RWPE2 (cell line): ENCODE results near the gene STRIP2.

Experiments
- ATAC-seq: fragments of 200-7000 bp; cut with Tn5 transposase; 3 replicates; pipeline ENCODE4 v1.9.1; 2021; ENCODE audit warnings: low read depth
- DNase-seq: peaks from one replicate; pipeline ENCODE4 v3.0.0-alpha.2; 2020; ENCODE audit warnings: low spot score
- H3K27ac ChIP-seq: fragments of 450-650 bp; 2 replicates; pipeline ENCODE4 v1.5.1; 2017; ENCODE audit warnings: mild to moderate bottlenecking; ENCODE audit not compliant: poor library complexity, severe bottlenecking
- H3K27me3 ChIP-seq: fragments of 250-450 bp; sonication (Bioruptor Pico); 2 replicates; pipeline ENCODE4 v1.5.1; 2021; ENCODE audit warnings: mild to moderate bottlenecking, moderate library complexity; ENCODE audit not compliant: insufficient read depth, poor library complexity, severe bottlenecking
- H3K36me3 ChIP-seq: fragments of 250-450 bp; sonication (Bioruptor Pico); 2 replicates; pipeline ENCODE4 v1.5.1; 2020; ENCODE audit warnings: low read depth, mild to moderate bottlenecking, moderate library complexity
- H3K4me1 ChIP-seq: fragments of 250-450 bp; sonication (Bioruptor Pico); 2 replicates; pipeline ENCODE4 v1.5.1; 2021; ENCODE audit warnings: mild to moderate bottlenecking, moderate library complexity; ENCODE audit not compliant: insufficient read depth, poor library complexity, severe bottlenecking
- H3K4me3 ChIP-seq: fragments of 250-450 bp; sonication (Bioruptor Pico); 2 replicates; pipeline ENCODE4 v1.5.1; 2021; ENCODE audit warnings: mild to moderate bottlenecking, moderate library complexity; ENCODE audit not compliant: severe bottlenecking
- H3K9me3 ChIP-seq: fragments of 250-450 bp; sonication (Bioruptor Pico); 2 replicates; pipeline ENCODE4 v1.5.1; 2021; ENCODE audit warnings: mild to moderate bottlenecking, moderate library complexity; ENCODE audit not compliant: severe bottlenecking
- TF ChIP-seq, protein P1 (sequence below): fragments of 450-650 bp; IDR thresholded peaks from one replicate; pipeline ENCODE4 v1.5.1; 2017; ENCODE audit warnings: mild to moderate bottlenecking, moderate library complexity; ENCODE audit not compliant: poor library complexity, severe bottlenecking

Gene STRIP2

DNA sequence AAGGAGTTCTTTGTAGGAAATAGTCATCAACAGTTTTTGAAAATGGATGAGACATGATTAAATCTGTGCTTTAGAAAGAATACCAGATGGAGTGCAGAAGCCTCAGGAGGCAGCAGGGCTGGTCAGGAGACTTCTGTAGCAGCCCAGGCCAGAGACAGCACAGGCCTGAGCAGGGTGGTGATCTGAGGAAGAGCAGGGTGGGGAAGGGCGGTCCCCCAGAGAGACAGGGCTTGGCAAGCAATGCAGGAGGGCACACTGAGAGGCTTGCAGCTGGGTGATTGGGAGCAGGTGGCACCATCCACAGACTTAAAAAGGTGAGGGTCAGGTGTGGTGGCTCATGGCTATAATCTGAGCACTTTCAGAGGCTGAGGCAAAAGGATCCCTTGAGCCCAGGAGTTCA lies 63.8 kb downstream of the STRIP2 start:
- TF ChIP-seq, protein P1, sequence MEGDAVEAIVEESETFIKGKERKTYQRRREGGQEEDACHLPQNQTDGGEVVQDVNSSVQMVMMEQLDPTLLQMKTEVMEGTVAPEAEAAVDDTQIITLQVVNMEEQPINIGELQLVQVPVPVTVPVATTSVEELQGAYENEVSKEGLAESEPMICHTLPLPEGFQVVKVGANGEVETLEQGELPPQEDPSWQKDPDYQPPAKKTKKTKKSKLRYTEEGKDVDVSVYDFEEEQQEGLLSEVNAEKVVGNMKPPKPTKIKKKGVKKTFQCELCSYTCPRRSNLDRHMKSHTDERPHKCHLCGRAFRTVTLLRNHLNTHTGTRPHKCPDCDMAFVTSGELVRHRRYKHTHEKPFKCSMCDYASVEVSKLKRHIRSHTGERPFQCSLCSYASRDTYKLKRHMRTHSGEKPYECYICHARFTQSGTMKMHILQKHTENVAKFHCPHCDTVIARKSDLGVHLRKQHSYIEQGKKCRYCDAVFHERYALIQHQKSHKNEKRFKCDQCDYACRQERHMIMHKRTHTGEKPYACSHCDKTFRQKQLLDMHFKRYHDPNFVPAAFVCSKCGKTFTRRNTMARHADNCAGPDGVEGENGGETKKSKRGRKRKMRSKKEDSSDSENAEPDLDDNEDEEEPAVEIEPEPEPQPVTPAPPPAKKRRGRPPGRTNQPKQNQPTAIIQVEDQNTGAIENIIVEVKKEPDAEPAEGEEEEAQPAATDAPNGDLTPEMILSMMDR, result no peak

DNA sequence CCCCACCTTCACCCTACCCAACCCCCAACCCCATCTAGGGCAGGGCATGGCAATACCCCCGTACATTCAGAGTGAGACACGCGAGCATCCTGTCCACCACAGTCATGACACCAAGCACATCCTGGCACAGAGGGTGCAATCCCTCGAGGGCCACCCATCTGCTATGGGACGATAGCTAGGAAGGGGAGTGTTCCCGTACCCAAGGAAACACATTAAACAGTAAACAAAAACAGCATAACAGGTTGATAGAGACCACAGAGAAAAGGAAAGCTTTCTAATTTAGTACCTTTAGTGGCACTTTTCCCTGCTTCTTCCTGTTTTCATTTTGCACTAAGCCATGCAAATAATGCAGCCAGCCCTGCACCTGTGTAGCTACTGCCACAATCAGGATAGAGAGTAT lies 65.8 kb downstream of the STRIP2 start:
- DNase-seq (no peak), ATAC-seq (no peak)
- TF ChIP-seq, protein P1, result no peak
- Histone ChIP-seq H3K27me3 (no peaks in the 10 kb centered on the region), H3K36me3 (no peaks in the 10 kb centered on the region), H3K27ac (no peak overlapping the region), H3K9me3 (no peaks in the 10 kb centered on the region), H3K4me1 (no peaks in the 10 kb centered on the region), H3K4me3 (no peak overlapping the region)

More for the DNA sequence above, 63.8 kb downstream of the STRIP2 start:
- Histone ChIP-seq H3K4me1 (no peaks in the 10 kb centered on the region), H3K9me3 (no peaks in the 10 kb centered on the region), H3K27me3 (no peaks in the 10 kb centered on the region), H3K4me3 (no peak overlapping the region), H3K36me3 (no peaks in the 10 kb centered on the region), H3K27ac (no peak overlapping the region)
- DNase-seq, result no peak
- ATAC-seq, result no peak

DNA sequence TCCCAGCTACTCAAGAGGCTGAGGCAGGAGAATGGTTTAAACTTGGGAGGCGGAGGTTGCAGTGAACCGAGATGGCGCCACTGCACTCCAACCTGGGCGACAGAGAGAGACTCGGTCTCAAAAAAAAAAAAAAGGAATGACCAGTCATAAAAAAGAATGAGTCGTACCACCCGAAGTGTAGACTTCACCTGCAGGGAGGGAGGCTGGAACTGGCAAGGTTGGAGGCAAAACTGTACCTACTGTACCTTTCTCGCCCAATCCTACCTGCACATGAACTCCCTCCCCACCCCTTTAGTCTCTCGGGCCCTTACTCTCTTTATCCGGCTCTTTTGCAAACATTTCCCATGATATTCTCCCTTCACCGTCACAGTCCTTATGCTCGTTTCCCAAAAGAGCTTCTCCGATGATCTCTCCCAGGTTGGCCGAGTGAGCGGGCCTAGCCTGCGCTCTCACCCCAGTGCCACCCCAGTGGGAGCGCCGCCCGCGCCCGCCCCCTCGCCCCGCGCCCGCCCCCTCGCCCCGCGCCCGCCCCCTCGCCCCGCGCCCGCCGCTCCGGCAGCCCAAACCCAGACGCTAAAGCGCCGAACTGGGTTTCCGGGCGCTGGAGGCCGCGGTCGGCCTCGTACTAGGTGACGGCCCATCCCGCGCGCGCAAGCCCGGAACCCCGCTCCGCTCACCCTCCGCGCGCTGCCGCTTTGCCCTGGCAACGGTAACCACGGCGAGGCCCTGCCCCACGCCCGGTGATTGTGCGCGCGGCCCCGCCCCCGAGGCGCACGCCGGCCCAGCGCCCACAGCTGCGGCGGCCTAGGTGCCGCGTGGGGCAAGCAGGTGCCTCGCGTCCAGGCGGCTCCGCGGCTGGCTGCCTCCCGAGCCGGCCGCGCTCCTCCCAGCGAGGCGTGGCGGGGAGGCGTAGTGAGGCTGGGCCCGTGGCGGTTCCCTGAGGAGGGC lies 67.8 kb downstream of the STRIP2 start, which contains the start of gene SMKR1:
Gene SMKR1 (plus strand): TSS at position 772 of the 948 bp plus-strand sequence. CDS start 294 bp downstream, outside the sequence.
- no peaks in the 10 kb centered on the region for H3K4me1 ChIP-seq
- H3K9me3 ChIP-seq, result no peaks in the 10 kb centered on the region
- ATAC-seq (peak; percentile 90), DNase-seq (peak; percentile 75)
- TF ChIP-seq, protein P1, result no peak
- peak within 1 kb of the TSS; percentile 40 for H3K4me3 ChIP-seq
- no peaks in the 10 kb centered on the region for H3K36me3 ChIP-seq
- no peaks in the 10 kb centered on the region for H3K27me3 ChIP-seq
- no peak within 1 kb of the TSS for H3K27ac ChIP-seq

DNA sequence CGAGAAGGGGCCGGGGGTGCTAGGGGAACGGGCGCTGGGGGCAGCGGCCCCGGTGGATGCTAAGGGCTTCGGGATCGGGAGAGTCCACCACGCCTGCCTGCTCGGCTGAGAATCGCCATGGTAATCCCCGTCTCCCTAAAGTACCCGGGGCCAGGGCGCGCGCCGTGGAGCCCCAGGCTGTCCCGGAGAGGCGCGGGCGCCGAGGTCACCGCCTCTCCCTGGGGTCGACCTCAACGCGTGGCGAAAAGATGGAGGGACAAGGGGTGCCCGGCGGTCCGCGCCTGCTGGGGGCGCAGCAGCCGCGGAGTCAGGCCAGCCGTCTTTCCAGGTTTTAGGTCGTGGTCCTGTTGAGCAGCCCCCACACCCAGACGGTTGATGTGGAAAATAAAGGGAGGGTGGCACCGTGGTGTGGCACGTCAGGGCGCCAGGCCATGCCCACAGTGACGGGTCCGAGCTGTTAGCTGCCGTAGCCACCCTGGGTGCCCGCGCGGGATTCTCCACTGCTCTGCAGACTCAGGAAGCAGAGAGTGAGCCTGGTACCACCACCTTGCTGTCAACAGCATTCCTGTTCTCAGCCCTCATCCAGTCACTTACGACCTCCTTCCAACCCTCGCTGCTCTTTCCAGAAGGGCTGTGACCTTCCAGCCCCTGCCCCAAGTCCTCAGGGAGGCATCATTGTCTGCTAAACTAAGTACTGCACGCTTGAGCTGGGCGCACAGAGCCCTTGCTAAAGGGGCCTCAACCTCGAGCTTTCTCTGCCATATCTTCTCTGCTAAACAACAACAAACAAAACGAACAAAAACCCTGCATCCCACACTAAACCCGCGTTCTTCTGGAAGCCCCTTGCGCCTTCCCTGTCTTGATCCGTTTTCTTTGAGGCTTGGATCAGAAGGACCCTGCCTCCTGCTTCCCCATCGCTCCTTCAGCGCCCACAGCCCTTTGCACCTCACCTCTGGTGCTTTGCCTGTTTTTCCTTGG lies 68.8 kb downstream of the STRIP2 start:
- no peaks in the 10 kb centered on the region for H3K4me1 ChIP-seq
- H3K27me3 ChIP-seq, result no peaks in the 10 kb centered on the region
- TF ChIP-seq, protein P1, result peak; percentile 23
- H3K27ac ChIP-seq, result no peak overlapping the region
- H3K36me3 ChIP-seq, result no peaks in the 10 kb centered on the region
- peak overlapping the region; percentile 40 for H3K4me3 ChIP-seq
- H3K9me3 ChIP-seq, result no peaks in the 10 kb centered on the region
- DNase-seq (no peak), ATAC-seq (no peak)
